Activated CD4-positive, alpha-beta T cell treated with anti-CD3 and anti-CD28 coated beads for 4 hours (primary cell): ENCODE results near the gene RAET1L.
"Not testable (repeated sequence)": the region's sequence is repeated elsewhere in the genome, so short reads cannot be mapped to it uniquely, and the experiment has no call there.

Source experiments
- DNase-seq, 2 donors: peaks; one replicate each; pipeline ENCODE4 v3.0.0-alpha.2; 2020

RAET1L gene

GRCh38 chr6:150015281-150016001 lies 9.9 kb downstream of the RAET1L start:
- not testable (repeated sequence) for DNase-seq

- not testable (repeated sequence) for DNase-seq
Observed at GRCh38 chr6:150014623-150015280, 10.6 kb downstream of the RAET1L start.

GRCh38 chr6:150013785-150014622 lies 11.3 kb downstream of the RAET1L start:
- DNase-seq = not testable (repeated sequence)

GRCh38 chr6:150012846-150013784 lies 12.2 kb downstream of the RAET1L start:
- DNase-seq = not testable (repeated sequence)

GRCh38 chr6:150008588-150008987 lies 16.7 kb downstream of the RAET1L start:
- DNase-seq = peak in 1 of 2 donors; percentile 44

- peak; percentile 44 to 52 for DNase-seq
Observed at GRCh38 chr6:150006961-150007464, 18.3 kb downstream of the RAET1L start.

- no peak for DNase-seq
Observed at GRCh38 chr6:150005761-150006651, 19.3 kb downstream of the RAET1L start.

GRCh38 chr6:150004783-150005717 lies 20.3 kb downstream of the RAET1L start:
- DNase-seq = peak; percentile 86 to 87

- peak in 1 of 2 donors; percentile 33 for DNase-seq
Observed at GRCh38 chr6:150004101-150004782, 21.1 kb downstream of the RAET1L start.

- DNase-seq = not testable (repeated sequence)
Observed at GRCh38 chr6:150003599-150003998, 21.7 kb downstream of the RAET1L start.

- no peak for DNase-seq
Observed at GRCh38 chr6:150002710-150003109, 22.6 kb downstream of the RAET1L start.

- DNase-seq = no peak
Observed at GRCh38 chr6:150001295-150002008, 23.9 kb downstream of the RAET1L start.

GRCh38 chr6:149999636-150000035 lies 25.7 kb downstream of the RAET1L start:
- no peak for DNase-seq

- no peak for DNase-seq
Observed at GRCh38 chr6:149995971-149996370, 29.4 kb downstream of the RAET1L start.

GRCh38 chr6:149995235-149995750 lies 30.0 kb downstream of the RAET1L start:
- no peak for DNase-seq

- no peak for DNase-seq
Observed at GRCh38 chr6:149991838-149992237, 33.5 kb downstream of the RAET1L start.

- DNase-seq = not testable (repeated sequence)
Observed at GRCh38 chr6:149991472-149991795, 33.9 kb downstream of the RAET1L start.
